ENCODE results near the gene RRM2. TPM values are rescaled to one million over a fixed set of nuclear protein-coding genes. Genes with fewer than 3 reads are reported as not detected.
A peak's percentile ranks its signal among the peaks of the same experiment; 100 is the strongest.

Gene RRM2
- total RNA-seq: 100 to 1,000 TPM; 425 to 427 TPM
- 1.4 TPM for polyA plus RNA-seq

DNA sequence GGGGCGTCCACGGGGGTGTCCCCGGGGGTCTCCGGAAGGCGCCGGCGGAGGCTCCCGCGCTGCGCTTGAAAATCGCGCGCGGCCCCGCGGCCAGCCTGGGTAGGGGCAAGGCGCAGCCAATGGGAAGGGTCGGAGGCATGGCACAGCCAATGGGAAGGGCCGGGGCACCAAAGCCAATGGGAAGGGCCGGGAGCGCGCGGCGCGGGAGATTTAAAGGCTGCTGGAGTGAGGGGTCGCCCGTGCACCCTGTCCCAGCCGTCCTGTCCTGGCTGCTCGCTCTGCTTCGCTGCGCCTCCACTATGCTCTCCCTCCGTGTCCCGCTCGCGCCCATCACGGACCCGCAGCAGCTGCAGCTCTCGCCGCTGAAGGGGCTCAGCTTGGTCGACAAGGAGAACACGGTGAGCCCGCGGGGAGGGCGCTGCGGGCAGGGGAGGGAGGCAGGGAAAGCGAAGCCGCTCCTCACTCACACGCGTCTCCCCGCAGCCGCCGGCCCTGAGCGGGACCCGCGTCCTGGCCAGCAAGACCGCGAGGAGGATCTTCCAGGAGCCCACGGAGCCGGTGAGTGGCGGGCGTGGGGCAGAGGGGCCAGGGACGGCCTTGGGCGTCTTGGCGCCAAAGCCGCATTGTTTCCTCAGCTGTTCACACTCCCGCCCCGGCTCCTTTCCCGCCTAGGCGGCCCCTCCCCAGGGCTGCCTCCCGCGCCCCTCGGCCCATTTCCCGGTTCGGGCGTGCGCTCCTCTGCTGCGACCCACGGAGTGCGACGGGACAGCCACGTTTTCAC lies at the start of gene RRM2:
RRM2 (plus strand) TSS at position 240 of the 781 bp plus-strand sequence; CDS start at position 300, 60 bp downstream.
- Mint-ChIP-seq H3K27ac (peak within 1 kb of the TSS in 7 of 8 donors; percentile 51 to 81 (median 68)), H3K4me1 (peaks cover 41 to 59% (median 57%) of the 10 kb centered on the region in 3 donors), H3K36me3 (peaks cover 0 to 2% (median 0%) of the 10 kb centered on the region in 3 donors), H3K27me3 (peaks cover 15 to 17% of the 10 kb centered on the region in 2 donors), H3K9me3 (no peaks in the 10 kb centered on the region), H3K4me3 (peak within 1 kb of the TSS; percentile 85 to 98 (median 98))
- Histone ChIP-seq H3K9me3 (ENCODE audit: low read length) (no peaks in the 10 kb centered on the region), H3K4me1 (ENCODE audit: insufficient read depth, low read length) (peaks cover 36% of the 10 kb centered on the region), H3K27me3 (ENCODE audit: insufficient read depth, low read length, poor library complexity, severe bottlenecking) (peaks cover 7% of the 10 kb centered on the region), H3K4me3 (ENCODE audit: low read length) (peak within 1 kb of the TSS; percentile 53), H3K36me3 (ENCODE audit: insufficient read depth, low read length) (no peaks in the 10 kb centered on the region), H3K27ac (ENCODE audit: low read depth, low read length) (peak within 1 kb of the TSS; percentile 78)
- DNase-seq: peak; percentile 81 to 91 (median 82)
- ChIA-PET POLR2A (no interaction called here), CTCF (interaction anchor here (0.8 to 5.1 kb wide), 5 partner anchors 25 to 312 kb away, joined by 3 to 71 read pairs (median 3); no protein-coding TSS in a partner anchor)

DNA sequence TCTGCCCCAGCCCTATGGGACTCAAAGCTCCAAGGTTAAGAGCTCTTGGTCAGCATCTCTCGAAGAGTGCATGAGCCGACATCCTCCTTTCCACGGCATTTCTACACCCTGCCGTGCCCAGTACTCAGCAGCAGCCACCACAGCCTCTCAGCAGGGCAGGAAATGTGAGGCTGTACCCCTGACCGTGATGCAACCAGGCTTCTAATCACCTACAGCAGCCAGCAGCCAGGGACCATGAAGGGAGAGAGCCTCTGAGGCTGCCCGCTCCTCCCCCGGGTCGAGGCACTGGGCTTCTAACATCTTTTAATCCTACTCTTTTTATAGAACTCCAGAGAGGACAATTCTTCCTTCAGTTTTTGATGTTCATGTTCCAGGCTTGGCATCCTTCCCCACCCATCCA lies 48.8 kb upstream of the RRM2 start:
- POLR2A ChIA-PET: interaction anchor here (0.5 kb wide), 1 partner anchor 357 kb away, joined by 6 read pairs; no protein-coding TSS in a partner anchor

GRCh38 chr2:10075101-10075500 lies 47.4 kb upstream of the RRM2 start:
- POLR2A ChIA-PET: interaction anchor here (0.6 kb wide), 1 partner anchor 360 kb away, joined by 4 read pairs; no protein-coding TSS in a partner anchor
- Histone ChIP-seq H3K4me3 (ENCODE audit: low read length) (no peak overlapping the region), H3K27me3 (ENCODE audit: insufficient read depth, low read length, poor library complexity, severe bottlenecking) (peaks cover 29% of the 10 kb centered on the region), H3K9me3 (ENCODE audit: low read length) (no peaks in the 10 kb centered on the region), H3K36me3 (ENCODE audit: insufficient read depth, low read length) (no peaks in the 10 kb centered on the region), H3K27ac (ENCODE audit: low read depth, low read length) (no peak overlapping the region), H3K4me1 (ENCODE audit: insufficient read depth, low read length) (peaks cover 7% of the 10 kb centered on the region)
- peaks cover 0 to 2% (median 0%) of the 10 kb centered on the region in 3 donors for H3K36me3 Mint-ChIP-seq
- H3K4me1 Mint-ChIP-seq: peaks cover 5 to 20% (median 14%) of the 10 kb centered on the region in 3 donors
- no peak for DNase-seq
- H3K9me3 Mint-ChIP-seq: no peaks in the 10 kb centered on the region
- H3K27me3 Mint-ChIP-seq: peaks cover 33 to 68% of the 10 kb centered on the region in 2 donors
- H3K27ac Mint-ChIP-seq: peak overlapping the region in 1 of 8 donors; percentile 43
- CTCF ChIA-PET: interaction anchor here (0.9 to 1.8 kb wide), 4 partner anchors 18 to 360 kb away, joined by 3 to 13 read pairs (median 4); partner anchors contain the start of gene RRM2
- H3K4me3 Mint-ChIP-seq: no peak overlapping the region

More for the DNA sequence above, 48.8 kb upstream of the RRM2 start:
- no peaks in the 10 kb centered on the region for H3K9me3 ChIP-seq (ENCODE audit: low read length)
- peaks cover under 1% of the 10 kb centered on the region for H3K4me1 ChIP-seq (ENCODE audit: insufficient read depth, low read length)
- CTCF ChIA-PET: interaction anchor here (1.5 to 5.5 kb wide), 15 partner anchors 8 to 361 kb away, joined by 3 to 106 read pairs (median 13); partner anchors contain the start of genes CYS1 and RRM2
- H3K27me3 Mint-ChIP-seq: peaks cover 27 to 61% of the 10 kb centered on the region in 2 donors
- no peak for DNase-seq
- H3K4me3 ChIP-seq (ENCODE audit: low read length): no peak overlapping the region
- H3K9me3 Mint-ChIP-seq: no peaks in the 10 kb centered on the region
- H3K36me3 ChIP-seq (ENCODE audit: insufficient read depth, low read length): no peaks in the 10 kb centered on the region
- H3K36me3 Mint-ChIP-seq: peaks cover 0 to 2% (median 0%) of the 10 kb centered on the region in 3 donors
- no peak overlapping the region for H3K27ac Mint-ChIP-seq
- peaks cover 22% of the 10 kb centered on the region for H3K27me3 ChIP-seq (ENCODE audit: insufficient read depth, low read length, poor library complexity, severe bottlenecking)
- peaks cover 3 to 13% (median 7%) of the 10 kb centered on the region in 3 donors for H3K4me1 Mint-ChIP-seq
- no peak overlapping the region for H3K4me3 Mint-ChIP-seq
- H3K27ac ChIP-seq (ENCODE audit: low read depth, low read length): no peak overlapping the region

- DNase-seq: no peak
- Histone ChIP-seq H3K36me3 (ENCODE audit: insufficient read depth, low read length) (no peaks in the 10 kb centered on the region), H3K9me3 (ENCODE audit: low read length) (no peaks in the 10 kb centered on the region), H3K27me3 (ENCODE audit: insufficient read depth, low read length, poor library complexity, severe bottlenecking) (peaks cover 30% of the 10 kb centered on the region), H3K27ac (ENCODE audit: low read depth, low read length) (no peak overlapping the region), H3K4me1 (ENCODE audit: insufficient read depth, low read length) (peaks cover 9% of the 10 kb centered on the region), H3K4me3 (ENCODE audit: low read length) (no peak overlapping the region)
- POLR2A ChIA-PET: no interaction called here
- CTCF ChIA-PET: interaction anchor here (0.9 to 1.8 kb wide), 3 partner anchors 18 to 359 kb away, joined by 3 to 13 read pairs (median 4); no protein-coding TSS in a partner anchor
- no peak overlapping the region for H3K27ac Mint-ChIP-seq
- peaks cover 5 to 21% (median 17%) of the 10 kb centered on the region in 3 donors for H3K4me1 Mint-ChIP-seq
- peaks cover 0 to 2% (median 0%) of the 10 kb centered on the region in 3 donors for H3K36me3 Mint-ChIP-seq
- no peaks in the 10 kb centered on the region for H3K9me3 Mint-ChIP-seq
- H3K4me3 Mint-ChIP-seq: no peak overlapping the region
- H3K27me3 Mint-ChIP-seq: peaks cover 34 to 69% of the 10 kb centered on the region in 2 donors
Measured at GRCh38 chr2:10075571-10076209, 46.8 kb upstream of the RRM2 start.

- no peaks in the 10 kb centered on the region for H3K9me3 Mint-ChIP-seq
- ChIA-PET CTCF (interaction anchor here (1.3 to 4.1 kb wide), 2 partner anchors 20 to 359 kb away, joined by 7 to 20 read pairs; no protein-coding TSS in a partner anchor), POLR2A (no interaction called here)
- peaks cover 40 to 76% of the 10 kb centered on the region in 2 donors for H3K27me3 Mint-ChIP-seq
- H3K4me3 Mint-ChIP-seq: peak overlapping the region in 1 of 7 donors; percentile 24
- no peaks in the 10 kb centered on the region for H3K36me3 ChIP-seq (ENCODE audit: insufficient read depth, low read length)
- H3K27me3 ChIP-seq (ENCODE audit: insufficient read depth, low read length, poor library complexity, severe bottlenecking): peaks cover 38% of the 10 kb centered on the region
- H3K4me1 Mint-ChIP-seq: peaks cover 13 to 28% (median 24%) of the 10 kb centered on the region in 3 donors
- H3K4me1 ChIP-seq (ENCODE audit: insufficient read depth, low read length): peaks cover 18% of the 10 kb centered on the region
- H3K36me3 Mint-ChIP-seq: peaks cover 0 to 2% (median 0%) of the 10 kb centered on the region in 3 donors
- no peak overlapping the region for H3K27ac Mint-ChIP-seq
- no peak overlapping the region for H3K27ac ChIP-seq (ENCODE audit: low read depth, low read length)
- no peak for DNase-seq
- no peak overlapping the region for H3K4me3 ChIP-seq (ENCODE audit: low read length)
- H3K9me3 ChIP-seq (ENCODE audit: low read length): no peaks in the 10 kb centered on the region
Measured at GRCh38 chr2:10076511-10076910, 46.0 kb upstream of the RRM2 start.

DNA sequence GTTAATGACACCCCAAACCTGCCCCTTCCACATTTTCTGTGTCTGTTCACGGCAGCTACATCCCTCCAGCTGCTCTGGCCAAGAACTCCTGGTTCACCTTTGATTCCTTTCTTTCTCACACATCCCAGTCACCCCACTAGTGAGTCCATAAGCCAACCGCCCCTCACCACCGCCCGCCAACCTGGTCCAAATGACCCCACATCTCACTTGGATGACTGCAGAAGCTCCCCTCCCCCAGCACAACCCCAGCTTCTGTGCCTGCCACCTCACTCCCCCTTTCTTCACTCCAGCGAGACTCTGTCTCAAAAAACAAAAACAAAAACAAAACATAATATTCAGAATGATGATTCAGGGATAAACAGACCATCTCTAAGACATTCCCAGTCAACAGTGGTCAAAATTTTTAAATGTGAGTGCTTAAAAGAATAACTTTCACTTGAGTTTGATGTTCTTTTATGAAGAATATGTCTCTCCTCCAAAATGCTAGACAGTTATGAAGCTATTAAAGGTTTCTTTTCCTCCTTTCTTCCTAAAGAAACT lies 45.5 kb upstream of the RRM2 start:
- no peak overlapping the region for H3K4me3 ChIP-seq (ENCODE audit: low read length)
- Mint-ChIP-seq H3K4me3 (peak overlapping the region in 1 of 7 donors; percentile 24), H3K4me1 (peaks cover 13 to 28% (median 24%) of the 10 kb centered on the region in 3 donors), H3K27ac (peak overlapping the region in 3 of 8 donors; percentile 6 to 48 (median 21)), H3K9me3 (no peaks in the 10 kb centered on the region), H3K27me3 (peaks cover 45 to 77% of the 10 kb centered on the region in 2 donors), H3K36me3 (peaks cover 0 to 2% (median 0%) of the 10 kb centered on the region in 3 donors)
- ChIA-PET POLR2A (no interaction called here), CTCF (interaction anchor here (1.3 to 4.1 kb wide), 2 partner anchors 20 to 358 kb away, joined by 7 to 20 read pairs; no protein-coding TSS in a partner anchor)
- DNase-seq: no peak
- no peak overlapping the region for H3K27ac ChIP-seq (ENCODE audit: low read depth, low read length)
- H3K4me1 ChIP-seq (ENCODE audit: insufficient read depth, low read length): peaks cover 18% of the 10 kb centered on the region
- H3K36me3 ChIP-seq (ENCODE audit: insufficient read depth, low read length): no peaks in the 10 kb centered on the region
- H3K27me3 ChIP-seq (ENCODE audit: insufficient read depth, low read length, poor library complexity, severe bottlenecking): peaks cover 41% of the 10 kb centered on the region
- H3K9me3 ChIP-seq (ENCODE audit: low read length): no peaks in the 10 kb centered on the region

DNA sequence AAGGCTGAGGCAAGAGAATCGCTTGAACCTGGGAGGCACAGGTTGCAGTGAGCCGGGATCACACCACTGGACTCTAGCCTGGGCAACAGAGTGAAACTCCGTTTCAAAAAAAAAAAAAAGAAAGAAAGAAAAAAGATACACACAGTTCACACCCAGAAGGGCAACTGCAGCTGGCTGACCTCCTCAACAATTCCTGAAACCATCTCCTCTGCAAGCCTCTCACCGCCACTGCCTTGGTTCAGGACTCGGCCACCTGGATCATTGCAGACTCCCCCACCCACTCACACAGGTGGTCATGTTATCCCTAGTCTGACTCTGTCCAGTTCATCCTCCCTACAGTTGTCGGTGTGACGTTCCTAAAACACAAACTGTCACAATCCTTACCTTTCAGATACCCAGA lies 44.5 kb upstream of the RRM2 start:
- H3K9me3 ChIP-seq (ENCODE audit: low read length): no peaks in the 10 kb centered on the region
- ChIA-PET CTCF (interaction anchor here (4.1 kb wide), 1 partner anchor 357 kb away, joined by 20 read pairs; no protein-coding TSS in a partner anchor), POLR2A (no interaction called here)
- H3K27ac ChIP-seq (ENCODE audit: low read depth, low read length): no peak overlapping the region
- no peaks in the 10 kb centered on the region for H3K36me3 ChIP-seq (ENCODE audit: insufficient read depth, low read length)
- H3K36me3 Mint-ChIP-seq: peaks cover 0 to 2% (median 0%) of the 10 kb centered on the region in 3 donors
- peak overlapping the region in 2 of 8 donors; percentile 13 to 49 for H3K27ac Mint-ChIP-seq
- peaks cover 10 to 23% (median 19%) of the 10 kb centered on the region in 3 donors for H3K4me1 Mint-ChIP-seq
- H3K4me3 Mint-ChIP-seq: peak overlapping the region in 4 of 7 donors; percentile 7 to 80 (median 56)
- no peak for DNase-seq
- peaks cover 44 to 77% of the 10 kb centered on the region in 2 donors for H3K27me3 Mint-ChIP-seq
- no peaks in the 10 kb centered on the region for H3K9me3 Mint-ChIP-seq
- peaks cover 48% of the 10 kb centered on the region for H3K27me3 ChIP-seq (ENCODE audit: insufficient read depth, low read length, poor library complexity, severe bottlenecking)
- H3K4me1 ChIP-seq (ENCODE audit: insufficient read depth, low read length): peaks cover 18% of the 10 kb centered on the region
- no peak overlapping the region for H3K4me3 ChIP-seq (ENCODE audit: low read length)

Measured in CD8-positive, alpha-beta memory T cell (primary cell).